A549 (cell line): ENCODE results near the gene DPP7. TPM values are rescaled to one million over a fixed set of nuclear protein-coding genes. Genes with fewer than 3 reads are reported as not detected.

ENCODE experiments used
- ATAC-seq, 2 experiments: fragments of 200-7000 bp in 1 of 2; fragments of >200 bp in 1 of 2; cut with Nextera tagmentation in 1 of 2; cut with Tn5 transposase in 1 of 2; 3 replicates each; pipeline versions ENCODE4 v1.8.0 to v1.9.1; 2018 to 2020; ENCODE audit warnings: mild to moderate bottlenecking in 1 of 2, moderate library complexity in 1 of 2
- CTCF ChIA-PET: fragments of 300-600 bp; sonication (Branson Sonifier 250); formaldehyde crosslinking; extraction: SDS; loops from one replicate; lab custom pipeline; 2021; ENCODE audit warnings: antibody characterized with exemption, inconsistent platforms; lab: Yijun Ruan, JAX
- POLR2A ChIA-PET: fragments of 350-600 bp; formaldehyde crosslinking; extraction: SDS; loops from one replicate; lab custom pipeline; 2021; ENCODE audit warnings: antibody characterized with exemption, inconsistent platforms; lab: Yijun Ruan, JAX
- DNase-seq, 2 experiments: peaks; one replicate each; pipeline versions ENCODE4 v3.0.0 to v3.0.0-alpha.2; 2011 to 2016; ENCODE audit warnings: low read depth in 1 of 2, low spot score in 1 of 2
- FAIRE-seq: peaks from 2 replicates; lab custom pipeline; 2011; peaks lifted over from hg19 to GRCh38; lab: Jason Lieb, UNC
- H3K27ac ChIP-seq, 2 experiments: fragments of >200 bp; sonication (Bioruptor Twin); formaldehyde crosslinking; 3 replicates each; pipeline ENCODE4 v1.5.1; 2016 to 2017
- H3K4me1 ChIP-seq: fragments of >200 bp; sonication (Bioruptor Twin); formaldehyde crosslinking; 3 replicates; pipeline ENCODE4 v1.6.1; 2016
- H3K4me2 ChIP-seq: fragments of >200 bp; sonication (Bioruptor Twin); formaldehyde crosslinking; 3 replicates; pipeline ENCODE4 v1.6.1; 2016
- H3K4me3 ChIP-seq: fragments of >200 bp; sonication (Bioruptor Twin); formaldehyde crosslinking; 3 replicates; pipeline ENCODE4 v1.5.1; 2016
- H3K9me3 ChIP-seq: fragments of >200 bp; sonication (Bioruptor Twin); formaldehyde crosslinking; 3 replicates; pipeline ENCODE4 v1.6.1; 2016
- CEBPB ChIP-seq, 2 experiments: fragments of >200 bp in 1 of 2; sonication (Bioruptor Twin) in 1 of 2; formaldehyde crosslinking in 1 of 2; IDR thresholded peaks; 2 replicates each; pipeline ENCODE4 v1.6.1; 2012 to 2016
- EHF ChIP-seq: fragments of 250-450 bp; sonication (Bioruptor Pico); IDR thresholded peaks from 2 replicates; pipeline ENCODE4 v1.5.0; 2020; ENCODE audit warnings: mild to moderate bottlenecking
- HEYL ChIP-seq: fragments of 250-450 bp; sonication (Bioruptor Pico); IDR thresholded peaks from 2 replicates; pipeline ENCODE4 v1.8.0; 2021; ENCODE audit warnings: mild to moderate bottlenecking, moderate library complexity
- MAFK ChIP-seq: fragments of 450-650 bp; IDR thresholded peaks from 2 replicates; pipeline ENCODE4 v1.6.1; 2014; ENCODE audit not compliant: partially characterized antibody
- MAZ ChIP-seq: fragments of 150-350 bp; IDR thresholded peaks from 2 replicates; pipeline ENCODE4 v1.6.1; 2014; ENCODE audit warnings: antibody characterized with exemption, low read depth, low read length, borderline replicate concordance
- ZSCAN20 ChIP-seq: fragments of 250-450 bp; sonication (Bioruptor Pico); IDR thresholded peaks from 2 replicates; pipeline ENCODE4 v1.8.0; 2022; ENCODE audit warnings: mild to moderate bottlenecking, moderate library complexity
- WGBS: methylation state at CpG from one replicate; pipeline ENCODE4 v1.1.6; 2017; ENCODE audit errors: missing lambda C conversion rate; 5-methylcytosine and 5-hydroxymethylcytosine counted together
- polyA plus RNA-seq, 4 experiments: library from polyadenylated mRNA; depleted of rRNA in 3 of 4; stranded (reverse); fragments of >200 nt; fragmentation: RNase III in 1 of 4; extraction: RNeasy Plus Mini Kit Qiagen cat#74134 plus additional on column Dnase treatment in 1 of 4; gene quantifications; 2 replicates in 3 of 4; 3 replicates in 1 of 4; pipeline ENCODE4 v1.2.3, GENCODE V29; 2011 to 2017
- TF ChIP-seq, protein P1 (sequence below): fragments of >200 bp; sonication (Bioruptor Twin); formaldehyde crosslinking; IDR thresholded peaks from 3 replicates; pipeline ENCODE4 v1.6.1; 2016
- TF ChIP-seq, protein P2 (sequence below): fragments of 250-450 bp; sonication (Bioruptor Pico); IDR thresholded peaks from 2 replicates; pipeline ENCODE4 v1.5.0; 2021; ENCODE audit warnings: mild to moderate bottlenecking, moderate library complexity, borderline replicate concordance
- TF ChIP-seq, protein P3 (sequence below): fragments of 200-600 bp; sonication (generic); IDR thresholded peaks from 2 replicates; pipeline ENCODE4 v1.6.1; 2016; ENCODE audit warnings: antibody characterized with exemption, mild to moderate bottlenecking, moderate library complexity
- TF ChIP-seq, protein P4 (sequence below): IDR thresholded peaks from 2 replicates; pipeline ENCODE4 v1.6.1; 2012

The DPP7 gene
- polyA plus RNA-seq, 2 of the 4 experiments (the other 2 are of a cell fraction) = 27.6 to 71.8 TPM

DNA sequence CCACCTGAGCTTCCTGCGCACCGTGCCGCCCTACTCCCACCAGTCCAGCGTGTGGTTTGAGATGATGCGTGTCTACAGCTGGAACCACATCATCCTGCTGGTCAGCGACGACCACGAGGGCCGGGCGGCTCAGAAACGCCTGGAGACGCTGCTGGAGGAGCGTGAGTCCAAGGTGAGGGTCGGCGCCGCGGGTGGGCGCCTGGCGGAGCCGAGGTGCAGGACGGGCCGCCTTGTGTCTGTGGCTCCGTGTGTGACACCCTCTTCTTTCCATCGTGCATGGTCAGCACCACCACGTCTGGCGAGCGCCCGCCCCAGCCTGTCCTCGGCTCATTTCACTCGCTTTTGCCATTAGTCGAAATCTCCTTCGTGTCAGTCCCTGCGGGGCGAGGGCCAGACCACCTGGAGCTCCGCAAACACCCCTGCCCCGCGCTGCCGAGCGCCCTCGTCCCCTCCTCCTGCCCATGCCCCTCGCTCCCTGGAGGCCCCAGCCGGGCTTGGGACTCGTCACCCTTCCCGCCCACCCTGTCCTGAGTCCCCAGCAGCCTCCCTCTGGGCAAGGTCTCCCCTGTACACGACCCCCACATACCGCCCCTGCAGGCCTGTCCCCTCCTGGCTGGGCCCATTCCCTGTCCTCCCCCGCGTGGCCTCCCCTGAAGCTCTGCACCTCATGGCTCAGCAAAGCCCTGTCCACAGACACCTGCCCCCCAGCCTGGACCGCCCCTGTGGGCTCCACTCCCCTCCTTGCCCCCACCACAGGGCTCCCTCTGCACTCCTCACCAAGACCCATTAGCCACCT lies 31.4 kb upstream of the DPP7 start:
- H3K27ac ChIP-seq = no peak overlapping the region
- 24% methylated on average over 24 of the region's 49 CpGs for WGBS

DNA sequence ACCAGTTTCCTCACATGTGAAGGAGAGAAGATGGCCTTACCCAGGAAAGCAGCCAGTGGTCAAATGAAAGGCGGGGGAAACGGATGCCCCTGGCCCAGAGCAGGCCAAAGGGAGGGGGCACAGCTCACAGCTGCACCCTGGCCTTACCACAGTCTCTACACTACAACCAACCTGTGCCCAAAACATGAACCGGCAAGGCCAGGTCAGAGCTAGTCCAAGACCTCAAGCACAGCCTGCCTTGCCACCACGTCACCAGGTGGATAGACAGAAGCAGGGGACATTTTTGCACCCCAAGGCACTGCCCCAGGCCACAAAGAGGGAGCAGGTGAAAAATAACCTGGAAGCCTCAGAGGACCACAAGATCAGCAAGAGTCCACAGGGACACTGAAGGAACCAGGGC lies 28.9 kb upstream of the DPP7 start:
- Histone ChIP-seq H3K4me3 (no peak overlapping the region), H3K4me2 (no peak overlapping the region), H3K27ac (no peak overlapping the region)
- no peak for TF ChIP-seq CEBPB (IDR thresholded peaks at IDR 0.05)
- no peak for TF ChIP-seq ZSCAN20
- TF ChIP-seq MAZ = no peak
- TF ChIP-seq, protein P1, sequence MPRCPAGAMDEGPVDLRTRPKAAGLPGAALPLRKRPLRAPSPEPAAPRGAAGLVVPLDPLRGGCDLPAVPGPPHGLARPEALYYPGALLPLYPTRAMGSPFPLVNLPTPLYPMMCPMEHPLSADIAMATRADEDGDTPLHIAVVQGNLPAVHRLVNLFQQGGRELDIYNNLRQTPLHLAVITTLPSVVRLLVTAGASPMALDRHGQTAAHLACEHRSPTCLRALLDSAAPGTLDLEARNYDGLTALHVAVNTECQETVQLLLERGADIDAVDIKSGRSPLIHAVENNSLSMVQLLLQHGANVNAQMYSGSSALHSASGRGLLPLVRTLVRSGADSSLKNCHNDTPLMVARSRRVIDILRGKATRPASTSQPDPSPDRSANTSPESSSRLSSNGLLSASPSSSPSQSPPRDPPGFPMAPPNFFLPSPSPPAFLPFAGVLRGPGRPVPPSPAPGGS = no peak
- TF ChIP-seq, protein P2, sequence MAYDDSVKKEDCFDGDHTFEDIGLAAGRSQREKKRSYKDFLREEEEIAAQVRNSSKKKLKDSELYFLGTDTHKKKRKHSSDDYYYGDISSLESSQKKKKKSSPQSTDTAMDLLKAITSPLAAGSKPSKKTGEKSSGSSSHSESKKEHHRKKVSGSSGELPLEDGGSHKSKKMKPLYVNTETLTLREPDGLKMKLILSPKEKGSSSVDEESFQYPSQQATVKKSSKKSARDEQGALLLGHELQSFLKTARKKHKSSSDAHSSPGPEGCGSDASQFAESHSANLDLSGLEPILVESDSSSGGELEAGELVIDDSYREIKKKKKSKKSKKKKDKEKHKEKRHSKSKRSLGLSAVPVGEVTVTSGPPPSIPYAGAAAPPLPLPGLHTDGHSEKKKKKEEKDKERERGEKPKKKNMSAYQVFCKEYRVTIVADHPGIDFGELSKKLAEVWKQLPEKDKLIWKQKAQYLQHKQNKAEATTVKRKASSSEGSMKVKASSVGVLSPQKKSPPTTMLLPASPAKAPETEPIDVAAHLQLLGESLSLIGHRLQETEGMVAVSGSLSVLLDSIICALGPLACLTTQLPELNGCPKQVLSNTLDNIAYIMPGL (CRISPR knock-in tag) = no peak
- TF ChIP-seq EHF = no peak
- TF ChIP-seq, all 56 proteins: peak for 0
- H3K4me1 ChIP-seq = peaks cover 5% of the 10 kb centered on the region; the same call in 1 of the 3 replicates
- no peak for FAIRE-seq
- CTCF ChIA-PET = interaction anchor here (0.6 to 1.3 kb wide), 4 partner anchors 11 to 521 kb away, joined by 3 to 5 read pairs (median 4); partner anchors contain the start of gene TMEM210
- DNase-seq = no peak
- ATAC-seq = no peak
- no peaks in the 10 kb centered on the region for H3K9me3 ChIP-seq
- POLR2A ChIA-PET = interaction anchor here (0.6 kb wide), 1 partner anchor 17 kb away, joined by 4 read pairs; no protein-coding TSS in a partner anchor
- 16% methylated on average over 4 of the region's 4 CpGs for WGBS

More for the DNA sequence above, 31.4 kb upstream of the DPP7 start:
- H3K9me3 ChIP-seq = no peaks in the 10 kb centered on the region
- ChIA-PET POLR2A (interaction anchor here (1.5 kb wide), 1 partner anchor 16 kb away, joined by 4 read pairs; no protein-coding TSS in a partner anchor), CTCF (interaction anchor here (0.7 to 1.4 kb wide), 3 partner anchors 17 to 82 kb away, joined by 3 to 5 read pairs (median 3); no protein-coding TSS in a partner anchor)
- FAIRE-seq = no peak
- peak overlapping the region; percentile 34; the same call in 2 of the 3 replicates for H3K4me2 ChIP-seq
- peak in 1 of 2 experiments; percentile 37 for DNase-seq
- TF ChIP-seq, protein P3, sequence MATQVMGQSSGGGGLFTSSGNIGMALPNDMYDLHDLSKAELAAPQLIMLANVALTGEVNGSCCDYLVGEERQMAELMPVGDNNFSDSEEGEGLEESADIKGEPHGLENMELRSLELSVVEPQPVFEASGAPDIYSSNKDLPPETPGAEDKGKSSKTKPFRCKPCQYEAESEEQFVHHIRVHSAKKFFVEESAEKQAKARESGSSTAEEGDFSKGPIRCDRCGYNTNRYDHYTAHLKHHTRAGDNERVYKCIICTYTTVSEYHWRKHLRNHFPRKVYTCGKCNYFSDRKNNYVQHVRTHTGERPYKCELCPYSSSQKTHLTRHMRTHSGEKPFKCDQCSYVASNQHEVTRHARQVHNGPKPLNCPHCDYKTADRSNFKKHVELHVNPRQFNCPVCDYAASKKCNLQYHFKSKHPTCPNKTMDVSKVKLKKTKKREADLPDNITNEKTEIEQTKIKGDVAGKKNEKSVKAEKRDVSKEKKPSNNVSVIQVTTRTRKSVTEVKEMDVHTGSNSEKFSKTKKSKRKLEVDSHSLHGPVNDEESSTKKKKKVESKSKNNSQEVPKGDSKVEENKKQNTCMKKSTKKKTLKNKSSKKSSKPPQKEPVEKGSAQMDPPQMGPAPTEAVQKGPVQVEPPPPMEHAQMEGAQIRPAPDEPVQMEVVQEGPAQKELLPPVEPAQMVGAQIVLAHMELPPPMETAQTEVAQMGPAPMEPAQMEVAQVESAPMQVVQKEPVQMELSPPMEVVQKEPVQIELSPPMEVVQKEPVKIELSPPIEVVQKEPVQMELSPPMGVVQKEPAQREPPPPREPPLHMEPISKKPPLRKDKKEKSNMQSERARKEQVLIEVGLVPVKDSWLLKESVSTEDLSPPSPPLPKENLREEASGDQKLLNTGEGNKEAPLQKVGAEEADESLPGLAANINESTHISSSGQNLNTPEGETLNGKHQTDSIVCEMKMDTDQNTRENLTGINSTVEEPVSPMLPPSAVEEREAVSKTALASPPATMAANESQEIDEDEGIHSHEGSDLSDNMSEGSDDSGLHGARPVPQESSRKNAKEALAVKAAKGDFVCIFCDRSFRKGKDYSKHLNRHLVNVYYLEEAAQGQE = peak; percentile 32; the same call in 1 of the 2 replicates
- TF ChIP-seq, protein P4, sequence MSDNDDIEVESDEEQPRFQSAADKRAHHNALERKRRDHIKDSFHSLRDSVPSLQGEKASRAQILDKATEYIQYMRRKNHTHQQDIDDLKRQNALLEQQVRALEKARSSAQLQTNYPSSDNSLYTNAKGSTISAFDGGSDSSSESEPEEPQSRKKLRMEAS = 0 out of 2 replicates have a peak, but pooled peaks have one; percentile 15
- no peak for TF ChIP-seq HEYL (CRISPR knock-in tag)
- TF ChIP-seq MAFK = peak; percentile 24
- peak; percentile 32 to 60 for ATAC-seq
- H3K4me1 ChIP-seq = peaks cover 14% of the 10 kb centered on the region; the same call in 1 of the 3 replicates
- H3K4me3 ChIP-seq = no peak overlapping the region
